GM12878 (cell line): ENCODE results near the gene ANGPTL5. TPM values are rescaled to one million over a fixed set of nuclear protein-coding genes. Genes with fewer than 3 reads are reported as not detected.

ENCODE experiments used
- ATAC-seq: fragments of 200-7000 bp; cut with Tn5 transposase; 3 replicates; pipeline ENCODE4 v1.9.1; 2020; ENCODE audit warnings: mild to moderate bottlenecking, moderate library complexity
- BruUV-seq: library from RNA; stranded (reverse); fragments of 400-500 nt; replicated peaks from 2 replicates; lab custom pipeline; 2021; lab: Mats Ljungman, UMichigan
- CTCF ChIA-PET: fragments of 300-600 bp; sonication (Branson Sonifier 250); formaldehyde crosslinking; extraction: SDS; loops from one replicate; lab custom pipeline; 2021; ENCODE audit warnings: inconsistent platforms; lab: Yijun Ruan, JAX
- POLR2A ChIA-PET: fragments of 350-600 bp; formaldehyde crosslinking; extraction: SDS; loops from one replicate; lab custom pipeline; 2021; ENCODE audit warnings: inconsistent platforms; lab: Charles Lee
- RAD21 ChIA-PET: fragments of 300-600 bp; sonication (Branson Sonifier 250); formaldehyde crosslinking; loops from one replicate; lab custom pipeline; 2023; ENCODE audit warnings: antibody characterized with exemption; ENCODE audit not compliant: unreplicated experiment; lab: Charles Lee
- SMC1A ChIA-PET: fragments of 300-600 bp; sonication (Branson Sonifier 250); formaldehyde crosslinking; loops from one replicate; lab custom pipeline; 2023; ENCODE audit not compliant: unreplicated experiment, uncharacterized antibody; lab: Charles Lee
- DNase-seq: peaks from one replicate; pipeline ENCODE4 v3.0.0-alpha.2; 2011; ENCODE audit warnings: low read depth, low spot score
- FAIRE-seq: peaks from 3 replicates; lab custom pipeline; 2011; peaks lifted over from hg19 to GRCh38; lab: Jason Lieb, UNC
- H2AFZ ChIP-seq: 2 replicates; pipeline ENCODE4 v1.6.0; 2011; ENCODE audit warnings: low read depth, low read length, control low read depth; ENCODE audit not compliant: control insufficient read depth
- H3K27ac ChIP-seq: 2 replicates; pipeline ENCODE4 v1.5.1; 2011; ENCODE audit warnings: control low read depth; ENCODE audit not compliant: control insufficient read depth, insufficient read depth
- H3K27me3 ChIP-seq, 2 experiments: replicated peaks in 1 of 2; 2 replicates each; pipeline versions ENCODE4 v1.6.0 to v1.6.1; 2011; ENCODE audit warnings: low read length in 1 of 2; ENCODE audit not compliant: control insufficient read depth in 2 of 2, insufficient read depth in 2 of 2
- H3K36me3 ChIP-seq, 2 experiments: 2 replicates each; pipeline ENCODE4 v1.5.1; 2011; ENCODE audit warnings: low read length in 1 of 2; ENCODE audit not compliant: control insufficient read depth in 2 of 2, insufficient read depth in 2 of 2
- H3K4me1 ChIP-seq: 2 replicates; pipeline ENCODE4 v1.6.1; 2011; ENCODE audit warnings: mild to moderate bottlenecking, low read length, moderate library complexity, mixed read lengths; ENCODE audit not compliant: control insufficient read depth, insufficient read depth
- H3K4me2 ChIP-seq: 2 replicates; pipeline ENCODE4 v1.6.0; 2011; ENCODE audit warnings: control low read depth; ENCODE audit not compliant: control insufficient read depth, insufficient read depth
- H3K4me3 ChIP-seq: fragments of 200-600 bp; sonication (generic); 2 replicates; pipeline ENCODE4 v1.5.1; 2016
- H3K79me2 ChIP-seq: 2 replicates; pipeline ENCODE4 v1.6.0; 2011; ENCODE audit warnings: low read length; ENCODE audit not compliant: control insufficient read depth, insufficient read depth
- H3K9ac ChIP-seq: 2 replicates; pipeline ENCODE4 v1.8.0; 2011; ENCODE audit warnings: low read length, control low read depth, mixed read lengths; ENCODE audit not compliant: control insufficient read depth, insufficient read depth
- H3K9me3 ChIP-seq: replicated peaks from 3 replicates; pipeline ENCODE4 v1.5.1; 2011; ENCODE audit warnings: mild to moderate bottlenecking, low read length; ENCODE audit not compliant: control insufficient read depth, insufficient read depth
- H4K20me1 ChIP-seq: 2 replicates; pipeline ENCODE4 v1.6.0; 2011; ENCODE audit not compliant: control insufficient read depth, insufficient read depth
- HCFC1 ChIP-seq: fragments of 150-350 bp; IDR thresholded peaks from 2 replicates; pipeline ENCODE4 v1.6.1; 2014; ENCODE audit warnings: low read length
- IKZF2 ChIP-seq, 2 experiments: fragments of 450-650 bp; IDR thresholded peaks; 2 replicates each; pipeline ENCODE4 v1.6.1; 2017; ENCODE audit warnings: mild to moderate bottlenecking in 2 of 2, moderate library complexity in 2 of 2
- LARP7 ChIP-seq: fragments of 450-650 bp; IDR thresholded peaks from 2 replicates; pipeline ENCODE4 v1.6.1; 2017; ENCODE audit warnings: mild to moderate bottlenecking
- NFYA ChIP-seq: IDR thresholded peaks from 2 replicates; pipeline ENCODE4 v1.6.1; 2011; ENCODE audit warnings: low read depth, mild to moderate bottlenecking, low read length, improper control_type of control experiment, borderline replicate concordance
- NKRF ChIP-seq: fragments of 450-650 bp; conservative IDR thresholded peaks from 2 replicates; pipeline ENCODE4 v1.6.1; 2017; ENCODE audit warnings: mild to moderate bottlenecking, moderate library complexity
- PBX3 ChIP-seq: IDR thresholded peaks from 2 replicates; pipeline ENCODE4 v1.6.1; 2011; ENCODE audit warnings: mild to moderate bottlenecking, low read depth, low read length, moderate library complexity; ENCODE audit not compliant: insufficient replicate concordance
- POLR2AphosphoS5 ChIP-seq: IDR thresholded peaks from 2 replicates; pipeline ENCODE4 v1.6.1; 2011; ENCODE audit warnings: mild to moderate bottlenecking, low read length, inconsistent platforms
- TCF12 ChIP-seq: IDR thresholded peaks from 2 replicates; pipeline ENCODE4 v1.6.1; 2011; ENCODE audit warnings: low read depth, mild to moderate bottlenecking, low read length
- ZNF384 ChIP-seq: IDR thresholded peaks from 2 replicates; pipeline ENCODE4 v1.6.1; 2012; ENCODE audit warnings: low read depth, mild to moderate bottlenecking, low read length, improper control_type of control experiment, borderline replicate concordance
- ZSCAN29 ChIP-seq: fragments of 450-650 bp; IDR thresholded peaks from 2 replicates; pipeline ENCODE4 v1.6.1; 2017; ENCODE audit warnings: mild to moderate bottlenecking, moderate library complexity
- WGBS: methylation state at CpG from one replicate; pipeline ENCODE4 v1.1.6; 2016; ENCODE audit warnings: low lambda C conversion rate; ENCODE audit not compliant: insufficient replicate concordance, insufficient coverage; ENCODE audit errors: missing lambda C conversion rate; 5-methylcytosine and 5-hydroxymethylcytosine counted together
- in situ Hi-C: fragments of 300-500 bp; cut with MboI; formaldehyde crosslinking; loops from 9 replicates; pipeline ENCODE4 v1.14.3; 2018; ENCODE audit warnings: mixed read lengths
- intact Hi-C: fragments of 100-400 bp; cut with micrococcal nuclease; formaldehyde crosslinking; loops from one replicate; pipeline ENCODE4 v1.14.2; 2022; ENCODE audit not compliant: unreplicated experiment
- polyA plus RNA-seq, 11 experiments: library from polyadenylated mRNA; depleted of rRNA in 4 of 11; unstranded in 6 of 11; stranded (reverse) in 5 of 11; fragments of >200 nt; fragmentation: Nextera tagmentation in 4 of 11; fragmentation: Illumina TruSeq in 1 of 11; extraction: Ambion mirVana in 4 of 11; extraction: Trizol in 1 of 11; gene quantifications; 1 replicate in 1 of 11; 2 replicates in 10 of 11; pipeline versions ENCODE4 v1.2.1 to v1.2.3, GENCODE V29; 2011 to 2016; ENCODE audit warnings: inconsistent platforms in 2 of 11, missing spikeins in 2 of 11, low read depth in 1 of 11
- total RNA-seq, 4 experiments: library from RNA; depleted of rRNA in 3 of 4; stranded (reverse); fragments of >200 nt in 3 of 4; fragmentation: Illumina TruSeq in 1 of 4; extraction: Trizol in 1 of 4; gene quantifications; 2 replicates each; pipeline versions ENCODE4 v1.2.1 to v1.2.3, GENCODE V29; 2013 to 2021
- TF ChIP-seq, protein P1 (sequence below): fragments of 450-650 bp; IDR thresholded peaks from 2 replicates; pipeline ENCODE4 v1.6.1; 2017; ENCODE audit warnings: mild to moderate bottlenecking, moderate library complexity

ANGPTL5 gene
- total and polyA plus RNA-seq, 10 of the 15 experiments (the other 5 are each of a cell fraction or from before 2014, with no cell fraction given): not detected

GRCh38 chr11:101949680-101950220 is 33.4 kb upstream of the ANGPTL5 start:
- H2AFZ ChIP-seq: no peak overlapping the region
- ATAC-seq (no peak), DNase-seq (no peak)
- no peak overlapping the region for H3K9ac ChIP-seq
- RAD21 ChIA-PET: no interaction called here
- intact Hi-C loops: no loop called here
- H3K4me2 ChIP-seq: no peak overlapping the region
- BruUV-seq: no TSS peak
- POLR2A ChIA-PET: no interaction called here
- H3K79me2 ChIP-seq: no peaks in the 10 kb centered on the region
- no peaks in the 10 kb centered on the region for H4K20me1 ChIP-seq
- CTCF ChIA-PET: no interaction called here
- SMC1A ChIA-PET: no interaction called here
- no peak overlapping the region for H3K27ac ChIP-seq
- H3K27me3 ChIP-seq: no peaks in the 10 kb centered on the region
- in situ Hi-C loops: loop anchor here (10.0 kb wide), 1 partner anchor 65 kb away; no protein-coding TSS in a partner anchor
- H3K4me3 ChIP-seq: no peak overlapping the region
- TF ChIP-seq NFYA (no peak), POLR2AphosphoS5 (no peak), LARP7 (no peak), NKRF (no peak), HCFC1 (no peak), ZNF384 (no peak), TCF12 (no peak), IKZF2 (IDR thresholded peaks at IDR 0.05) (no peak), PBX3 (no peak), ZSCAN29 (no peak)
- TF ChIP-seq, protein P1, sequence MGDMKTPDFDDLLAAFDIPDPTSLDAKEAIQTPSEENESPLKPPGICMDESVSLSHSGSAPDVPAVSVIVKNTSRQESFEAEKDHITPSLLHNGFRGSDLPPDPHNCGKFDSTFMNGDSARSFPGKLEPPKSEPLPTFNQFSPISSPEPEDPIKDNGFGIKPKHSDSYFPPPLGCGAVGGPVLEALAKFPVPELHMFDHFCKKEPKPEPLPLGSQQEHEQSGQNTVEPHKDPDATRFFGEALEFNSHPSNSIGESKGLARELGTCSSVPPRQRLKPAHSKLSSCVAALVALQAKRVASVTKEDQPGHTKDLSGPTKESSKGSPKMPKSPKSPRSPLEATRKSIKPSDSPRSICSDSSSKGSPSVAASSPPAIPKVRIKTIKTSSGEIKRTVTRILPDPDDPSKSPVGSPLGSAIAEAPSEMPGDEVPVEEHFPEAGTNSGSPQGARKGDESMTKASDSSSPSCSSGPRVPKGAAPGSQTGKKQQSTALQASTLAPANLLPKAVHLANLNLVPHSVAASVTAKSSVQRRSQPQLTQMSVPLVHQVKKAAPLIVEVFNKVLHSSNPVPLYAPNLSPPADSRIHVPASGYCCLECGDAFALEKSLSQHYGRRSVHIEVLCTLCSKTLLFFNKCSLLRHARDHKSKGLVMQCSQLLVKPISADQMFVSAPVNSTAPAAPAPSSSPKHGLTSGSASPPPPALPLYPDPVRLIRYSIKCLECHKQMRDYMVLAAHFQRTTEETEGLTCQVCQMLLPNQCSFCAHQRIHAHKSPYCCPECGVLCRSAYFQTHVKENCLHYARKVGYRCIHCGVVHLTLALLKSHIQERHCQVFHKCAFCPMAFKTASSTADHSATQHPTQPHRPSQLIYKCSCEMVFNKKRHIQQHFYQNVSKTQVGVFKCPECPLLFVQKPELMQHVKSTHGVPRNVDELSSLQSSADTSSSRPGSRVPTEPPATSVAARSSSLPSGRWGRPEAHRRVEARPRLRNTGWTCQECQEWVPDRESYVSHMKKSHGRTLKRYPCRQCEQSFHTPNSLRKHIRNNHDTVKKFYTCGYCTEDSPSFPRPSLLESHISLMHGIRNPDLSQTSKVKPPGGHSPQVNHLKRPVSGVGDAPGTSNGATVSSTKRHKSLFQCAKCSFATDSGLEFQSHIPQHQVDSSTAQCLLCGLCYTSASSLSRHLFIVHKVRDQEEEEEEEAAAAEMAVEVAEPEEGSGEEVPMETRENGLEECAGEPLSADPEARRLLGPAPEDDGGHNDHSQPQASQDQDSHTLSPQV: no peak
- TF ChIP-seq, all 136 proteins: peak for 0
- no peaks in the 10 kb centered on the region for H3K4me1 ChIP-seq
- H3K36me3 ChIP-seq: no peaks in the 10 kb centered on the region
- WGBS: 8% methylated on average over 1 of the region's 1 CpG
- H3K9me3 ChIP-seq: no peaks in the 10 kb centered on the region
- no peak for FAIRE-seq
